PC-3 (cell line): ENCODE data around the gene NAV1.

Experiments used
- CTCF ChIP-seq: fragments of 300-600 bp; sonication (generic); conservative IDR thresholded peaks from 2 replicates; pipeline ENCODE4 v1.5.1; 2017; ENCODE audit warnings: antibody characterized with exemption, low read depth, mild to moderate bottlenecking, low read length
- EZH2phosphoT487 ChIP-seq: fragments of 300-600 bp; sonication (generic); IDR thresholded peaks from 2 replicates; pipeline ENCODE4 v1.6.1; 2018; ENCODE audit warnings: mild to moderate bottlenecking, antibody characterized with exemption, low read length, borderline replicate concordance

GRCh38 chr1:201554190-201554600 lies 15.3 kb downstream of the NAV1 start:
- TF ChIP-seq CTCF, result no peak
- no peak for TF ChIP-seq EZH2phosphoT487
